MG63 (cell line): ENCODE measurements around the gene PHIP. TPM values are rescaled to one million over a fixed set of nuclear protein-coding genes. Genes with fewer than 3 reads are reported as not detected.

Source experiments
- DNase-seq: peaks from one replicate; pipeline ENCODE4 v3.0.0-alpha.2; 2020
- H3K27me3 ChIP-seq: fragments of 250-450 bp; sonication (Bioruptor Pico); 2 replicates; pipeline ENCODE4 v1.5.1; 2020; ENCODE audit warnings: mild to moderate bottlenecking, moderate library complexity
- H3K36me3 ChIP-seq: fragments of 250-450 bp; sonication (Bioruptor Pico); 2 replicates; pipeline ENCODE4 v1.5.1; 2020; ENCODE audit warnings: mild to moderate bottlenecking, moderate library complexity
- H3K4me3 ChIP-seq: fragments of 250-450 bp; sonication (Bioruptor Pico); 2 replicates; pipeline ENCODE4 v1.5.1; 2020; ENCODE audit warnings: mild to moderate bottlenecking, moderate library complexity
- H3K9me3 ChIP-seq: fragments of 250-450 bp; sonication (Bioruptor Pico); 2 replicates; pipeline ENCODE4 v1.5.1; 2020; ENCODE audit warnings: mild to moderate bottlenecking, moderate library complexity
- total RNA-seq: library from RNA; depleted of rRNA; stranded (reverse); fragments of >200 nt; shearing (Covaris generic); gene quantifications from 2 replicates; pipeline ENCODE4 v1.2.3, GENCODE V29; 2014; ENCODE audit warnings: low replicate concordance

The PHIP gene
- total RNA-seq, 1 experiment from 2014 or later, result 7.6 TPM

GRCh38 chr6:79042088-79042798 lies 35.8 kb downstream of the PHIP start:
- Histone ChIP-seq H3K9me3 (no peaks in the 10 kb centered on the region), H3K36me3 (peaks cover 64% of the 10 kb centered on the region), H3K27me3 (no peaks in the 10 kb centered on the region), H3K4me3 (no peak overlapping the region)
- DNase-seq, result no peak

DNA sequence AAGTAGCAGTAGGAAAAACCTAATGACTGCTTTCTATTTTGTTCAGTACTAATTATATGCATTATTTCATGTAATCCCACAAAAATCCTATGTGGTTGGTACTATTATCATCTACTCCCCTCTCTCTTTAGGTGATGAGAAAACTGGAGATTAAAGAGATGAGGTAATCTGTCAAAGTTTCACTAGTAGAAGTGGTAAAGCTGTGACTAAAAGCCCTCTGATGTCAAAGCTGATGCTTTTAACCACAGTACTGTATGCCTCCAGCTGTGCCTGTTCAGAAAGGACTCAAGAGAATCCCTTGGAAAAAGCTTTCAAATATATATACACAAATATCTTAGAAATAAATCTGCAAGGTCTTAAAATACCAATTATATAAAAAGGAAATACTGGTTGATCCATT lies 38.0 kb downstream of the PHIP start:
- Histone ChIP-seq H3K4me3 (no peak overlapping the region), H3K9me3 (peaks cover 3% of the 10 kb centered on the region; the same call in 1 of the 2 replicates), H3K27me3 (no peaks in the 10 kb centered on the region), H3K36me3 (peaks cover 67% of the 10 kb centered on the region)
- no peak for DNase-seq

GRCh38 chr6:79038061-79038460 lies 40.0 kb downstream of the PHIP start:
- DNase-seq, result no peak
- peaks cover 75% of the 10 kb centered on the region for H3K36me3 ChIP-seq
- no peaks in the 10 kb centered on the region for H3K27me3 ChIP-seq
- peaks cover 3% of the 10 kb centered on the region; the same call in 1 of the 2 replicates for H3K9me3 ChIP-seq
- no peak overlapping the region for H3K4me3 ChIP-seq

DNA sequence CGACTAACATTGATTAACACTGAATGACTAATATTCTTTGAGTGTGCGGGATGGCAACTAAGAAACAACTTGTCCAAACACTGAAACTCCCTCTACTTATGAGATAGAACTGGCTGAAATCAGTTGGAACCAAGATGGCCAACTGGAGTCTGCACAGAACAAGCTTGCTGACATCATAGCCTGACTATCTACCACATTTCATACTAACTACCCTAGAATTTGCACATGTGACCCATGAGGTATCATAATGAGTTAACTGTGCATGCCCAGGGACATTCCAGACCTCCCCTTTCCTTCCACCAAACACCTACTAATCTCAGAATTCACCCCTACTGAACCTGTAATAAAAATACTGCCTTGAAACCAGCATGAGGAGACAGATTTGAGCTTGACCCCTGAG lies 43.2 kb downstream of the PHIP start:
- Histone ChIP-seq H3K4me3 (no peak overlapping the region), H3K9me3 (peaks cover 3% of the 10 kb centered on the region; the same call in 1 of the 2 replicates), H3K27me3 (no peaks in the 10 kb centered on the region), H3K36me3 (peaks cover 71% of the 10 kb centered on the region)
- DNase-seq, result no peak

DNA sequence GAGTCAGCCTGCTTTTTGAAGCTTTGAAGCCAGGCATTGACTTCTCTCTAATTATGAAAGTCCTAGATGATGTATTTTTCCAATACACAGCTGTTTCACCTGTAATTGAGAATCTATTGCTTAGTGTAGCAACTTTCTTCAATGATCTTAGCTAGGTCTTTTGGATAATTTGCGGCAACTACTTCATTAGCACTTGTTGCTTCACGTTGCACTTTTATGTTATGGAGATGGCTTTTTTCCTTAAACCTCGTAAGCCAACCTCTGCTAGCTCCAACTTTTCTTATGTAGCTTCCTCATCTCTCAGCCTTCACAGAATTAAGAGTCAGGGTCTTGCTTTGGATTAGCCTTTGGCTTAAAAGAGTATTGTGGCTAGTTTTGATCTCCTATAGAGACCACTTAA lies 44.8 kb downstream of the PHIP start:
- no peak for DNase-seq
- Histone ChIP-seq H3K27me3 (no peaks in the 10 kb centered on the region), H3K36me3 (peaks cover 69% of the 10 kb centered on the region), H3K4me3 (no peak overlapping the region), H3K9me3 (peaks cover 3% of the 10 kb centered on the region; the same call in 1 of the 2 replicates)

- H3K9me3 ChIP-seq, result peaks cover 3% of the 10 kb centered on the region; the same call in 1 of the 2 replicates
- no peaks in the 10 kb centered on the region for H3K27me3 ChIP-seq
- H3K36me3 ChIP-seq, result peaks cover 62% of the 10 kb centered on the region
- DNase-seq, result peak; percentile 16
- H3K4me3 ChIP-seq, result no peak overlapping the region
Observed at GRCh38 chr6:79031821-79032590, 46.0 kb downstream of the PHIP start.

DNA sequence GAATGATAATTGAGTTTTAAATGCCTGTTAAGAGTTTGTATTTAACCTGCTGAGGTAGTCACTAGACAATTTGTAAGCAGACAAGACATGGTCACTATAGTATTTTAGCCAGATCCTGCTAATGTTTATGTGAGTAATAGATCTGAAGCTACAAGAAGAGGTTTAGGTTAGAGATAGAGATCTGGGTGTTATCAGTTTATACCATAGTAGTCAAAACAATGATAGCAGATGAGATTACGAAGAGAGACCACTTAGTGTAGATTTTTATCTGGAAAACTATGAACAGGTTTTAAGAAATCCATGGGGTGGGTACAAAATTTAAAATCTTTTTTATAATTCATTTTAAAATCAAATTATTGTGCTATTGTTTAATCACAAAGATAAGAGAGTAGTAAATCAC lies 47.5 kb downstream of the PHIP start:
- H3K36me3 ChIP-seq, result peaks cover 63% of the 10 kb centered on the region
- H3K27me3 ChIP-seq, result no peaks in the 10 kb centered on the region
- DNase-seq, result no peak
- H3K4me3 ChIP-seq, result no peak overlapping the region
- H3K9me3 ChIP-seq, result no peaks in the 10 kb centered on the region

DNA sequence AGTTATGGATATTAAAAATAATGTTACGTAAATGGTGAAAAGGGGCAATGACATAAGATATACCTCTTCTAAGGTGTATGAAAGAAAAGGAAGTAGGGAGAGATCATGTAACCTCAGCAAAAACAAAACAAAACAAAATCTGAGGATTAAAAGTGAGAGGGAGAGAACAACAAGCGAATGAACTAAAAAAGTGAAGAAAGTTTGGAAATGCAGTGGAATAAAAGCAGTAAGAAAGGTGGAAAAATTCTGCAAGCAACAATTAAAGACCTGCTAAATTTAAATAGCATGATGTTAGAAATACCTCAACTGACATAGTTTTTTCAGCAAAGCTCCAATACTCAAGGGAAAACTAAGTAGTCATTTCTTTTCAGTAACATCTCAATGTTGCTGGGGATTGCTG lies 48.0 kb downstream of the PHIP start:
- H3K4me3 ChIP-seq, result no peak overlapping the region
- no peaks in the 10 kb centered on the region for H3K27me3 ChIP-seq
- H3K9me3 ChIP-seq, result no peaks in the 10 kb centered on the region
- H3K36me3 ChIP-seq, result peaks cover 65% of the 10 kb centered on the region
- no peak for DNase-seq

- Histone ChIP-seq H3K9me3 (no peaks in the 10 kb centered on the region), H3K4me3 (no peak overlapping the region), H3K27me3 (no peaks in the 10 kb centered on the region), H3K36me3 (peaks cover 57% of the 10 kb centered on the region)
- no peak for DNase-seq
Observed at GRCh38 chr6:79028641-79029314, 49.3 kb downstream of the PHIP start.

GRCh38 chr6:79011940-79012339 lies 66.1 kb downstream of the PHIP start:
- DNase-seq, result no peak
- Histone ChIP-seq H3K36me3 (peaks cover 32% of the 10 kb centered on the region), H3K4me3 (no peak overlapping the region), H3K27me3 (no peaks in the 10 kb centered on the region), H3K9me3 (no peaks in the 10 kb centered on the region)

DNA sequence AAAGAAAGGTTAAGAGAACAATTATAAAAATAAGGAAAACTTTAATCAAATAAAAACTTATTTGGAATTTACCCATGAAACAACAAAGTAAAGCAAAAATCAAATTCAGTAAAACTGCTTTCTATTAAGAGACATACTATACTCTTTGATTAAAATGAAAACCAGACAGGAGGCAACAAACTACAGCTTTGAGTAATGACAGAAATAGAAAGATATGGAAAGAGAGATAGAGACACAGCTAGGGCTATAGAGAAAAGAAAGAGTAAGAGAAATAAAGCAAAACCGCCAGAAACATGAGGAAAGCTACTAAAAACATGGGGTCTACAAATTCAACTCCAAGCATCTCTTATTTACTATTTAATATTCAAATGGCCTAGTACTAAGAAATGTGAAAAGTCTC lies 67.6 kb downstream of the PHIP start:
- H3K27me3 ChIP-seq, result no peaks in the 10 kb centered on the region
- no peaks in the 10 kb centered on the region for H3K9me3 ChIP-seq
- no peak overlapping the region for H3K4me3 ChIP-seq
- no peak for DNase-seq
- H3K36me3 ChIP-seq, result peaks cover 22% of the 10 kb centered on the region

DNA sequence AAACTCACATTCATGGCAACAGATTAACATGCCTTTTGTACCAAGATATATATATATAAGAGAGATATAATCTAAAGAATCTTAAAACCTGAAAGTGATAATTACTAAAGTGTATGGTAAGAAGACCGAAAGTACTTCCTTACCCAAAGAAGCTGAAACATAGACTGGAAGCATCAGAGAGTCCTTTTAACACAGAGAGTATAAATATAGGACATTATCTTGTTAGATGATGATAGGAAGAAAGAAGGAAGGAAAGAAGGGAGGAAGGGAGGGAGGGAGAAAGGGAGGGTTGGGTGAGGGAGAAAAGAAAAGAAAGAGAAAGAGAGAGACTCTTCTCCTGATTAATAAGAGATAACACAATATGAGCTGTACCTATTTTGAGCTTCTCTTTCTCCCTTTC lies 68.2 kb downstream of the PHIP start:
- no peak for DNase-seq
- H3K36me3 ChIP-seq, result peaks cover 22% of the 10 kb centered on the region
- H3K27me3 ChIP-seq, result no peaks in the 10 kb centered on the region
- no peak overlapping the region for H3K4me3 ChIP-seq
- no peaks in the 10 kb centered on the region for H3K9me3 ChIP-seq

GRCh38 chr6:79005497-79005896 lies 72.6 kb downstream of the PHIP start:
- Histone ChIP-seq H3K4me3 (no peak overlapping the region), H3K9me3 (no peaks in the 10 kb centered on the region), H3K27me3 (no peaks in the 10 kb centered on the region), H3K36me3 (peaks cover 43% of the 10 kb centered on the region)
- no peak for DNase-seq

DNA sequence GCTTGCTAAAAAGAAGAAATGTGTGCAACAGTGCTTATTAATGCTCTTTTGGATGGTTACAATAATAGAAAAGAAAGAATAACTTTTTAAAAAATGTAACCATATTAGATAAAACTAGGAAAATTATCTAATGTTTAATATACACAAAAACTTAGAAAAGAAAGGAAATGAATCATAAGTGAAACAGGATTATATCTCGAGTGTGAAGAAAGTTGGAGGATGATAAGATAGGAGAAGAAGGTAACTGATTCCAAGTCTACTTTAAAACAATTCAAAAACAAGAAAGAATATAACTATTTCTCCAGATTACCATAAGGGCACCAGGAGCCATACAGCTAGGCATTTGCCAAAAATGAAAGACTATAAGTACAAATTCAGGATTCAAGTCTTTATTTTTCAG lies 73.0 kb downstream of the PHIP start:
- Histone ChIP-seq H3K4me3 (no peak overlapping the region), H3K36me3 (peaks cover 45% of the 10 kb centered on the region), H3K9me3 (no peaks in the 10 kb centered on the region), H3K27me3 (no peaks in the 10 kb centered on the region)
- DNase-seq, result no peak

GRCh38 chr6:79004239-79004638 lies 73.8 kb downstream of the PHIP start:
- H3K9me3 ChIP-seq, result no peaks in the 10 kb centered on the region
- no peak for DNase-seq
- peaks cover 53% of the 10 kb centered on the region for H3K36me3 ChIP-seq
- no peaks in the 10 kb centered on the region for H3K27me3 ChIP-seq
- H3K4me3 ChIP-seq, result no peak overlapping the region

GRCh38 chr6:79001415-79001814 lies 76.6 kb downstream of the PHIP start:
- no peak for DNase-seq
- Histone ChIP-seq H3K27me3 (no peaks in the 10 kb centered on the region), H3K36me3 (peaks cover 76% of the 10 kb centered on the region), H3K9me3 (no peaks in the 10 kb centered on the region), H3K4me3 (no peak overlapping the region)

- H3K4me3 ChIP-seq, result no peak overlapping the region
- H3K27me3 ChIP-seq, result no peaks in the 10 kb centered on the region
- peaks cover 2% of the 10 kb centered on the region; the same call in 1 of the 2 replicates for H3K9me3 ChIP-seq
- DNase-seq, result no peak
- peaks cover 90% of the 10 kb centered on the region for H3K36me3 ChIP-seq
Observed at GRCh38 chr6:78999737-79000136, 78.3 kb downstream of the PHIP start.
